ENCODE data around the gene FIG4. TPM values are rescaled to one million over a fixed set of nuclear protein-coding genes. Genes with fewer than 3 reads are reported as not detected.
"Not testable (repeated sequence)": the region's sequence is repeated elsewhere in the genome, so short reads cannot be mapped to it uniquely, and the experiment has no call there.

Gene FIG4
- total RNA-seq, 1 donor from 2014 or later = 15.6 TPM

GRCh38 chr6:109736273-109737025, 45.4 kb downstream of the FIG4 start:
- no peaks in the 10 kb centered on the region for H3K27me3 ChIP-seq (ENCODE audit: control insufficient read depth, insufficient read depth, low read length)
- no peak for DNase-seq (ENCODE audit: low read depth)
- TF ChIP-seq CTCF (IDR thresholded peaks at IDR 0.05; ENCODE audit: insufficient read depth, low read length, poor library complexity, severe bottlenecking) = no peak
- no peaks in the 10 kb centered on the region for H3K36me3 ChIP-seq (ENCODE audit: control insufficient read depth, insufficient read depth, low read length)
- no peak overlapping the region for H3K4me3 ChIP-seq (ENCODE audit: low read depth, low read length)

GRCh38 chr6:109738255-109738654, 47.2 kb downstream of the FIG4 start:
- no peaks in the 10 kb centered on the region for H3K36me3 ChIP-seq (ENCODE audit: control insufficient read depth, insufficient read depth, low read length)
- no peak for TF ChIP-seq CTCF (IDR thresholded peaks at IDR 0.05; ENCODE audit: insufficient read depth, low read length, poor library complexity, severe bottlenecking)
- no peaks in the 10 kb centered on the region for H3K27me3 ChIP-seq (ENCODE audit: control insufficient read depth, insufficient read depth, low read length)
- no peak for DNase-seq (ENCODE audit: low read depth)
- no peak overlapping the region for H3K4me3 ChIP-seq (ENCODE audit: low read depth, low read length)

- Histone ChIP-seq H3K36me3 (ENCODE audit: control insufficient read depth, insufficient read depth, low read length) (no peaks in the 10 kb centered on the region), H3K4me3 (ENCODE audit: low read depth, low read length) (no peak overlapping the region), H3K27me3 (ENCODE audit: control insufficient read depth, insufficient read depth, low read length) (no peaks in the 10 kb centered on the region)
- DNase-seq (ENCODE audit: low read depth) = no peak
- no peak for TF ChIP-seq CTCF (IDR thresholded peaks at IDR 0.05; ENCODE audit: insufficient read depth, low read length, poor library complexity, severe bottlenecking)
Measured at GRCh38 chr6:109738667-109739066, 47.6 kb downstream of the FIG4 start.

- no peak for DNase-seq (ENCODE audit: low read depth)
- Histone ChIP-seq H3K27me3 (ENCODE audit: control insufficient read depth, insufficient read depth, low read length) (no peaks in the 10 kb centered on the region), H3K4me3 (ENCODE audit: low read depth, low read length) (no peak overlapping the region), H3K36me3 (ENCODE audit: control insufficient read depth, insufficient read depth, low read length) (no peaks in the 10 kb centered on the region)
- TF ChIP-seq CTCF (IDR thresholded peaks at IDR 0.05; ENCODE audit: insufficient read depth, low read length, poor library complexity, severe bottlenecking) = no peak
Measured at GRCh38 chr6:109739686-109740085, 48.6 kb downstream of the FIG4 start.

GRCh38 chr6:109740787-109741186, 49.7 kb downstream of the FIG4 start:
- TF ChIP-seq CTCF (IDR thresholded peaks at IDR 0.05; ENCODE audit: insufficient read depth, low read length, poor library complexity, severe bottlenecking) = no peak
- no peak overlapping the region for H3K4me3 ChIP-seq (ENCODE audit: low read depth, low read length)
- DNase-seq (ENCODE audit: low read depth) = no peak

GRCh38 chr6:109743739-109744138, 52.6 kb downstream of the FIG4 start:
- no peak for TF ChIP-seq CTCF (IDR thresholded peaks at IDR 0.05; ENCODE audit: insufficient read depth, low read length, poor library complexity, severe bottlenecking)
- Histone ChIP-seq H3K4me3 (ENCODE audit: low read depth, low read length) (no peak overlapping the region), H3K27me3 (ENCODE audit: control insufficient read depth, insufficient read depth, low read length) (no peaks in the 10 kb centered on the region), H3K36me3 (ENCODE audit: control insufficient read depth, insufficient read depth, low read length) (no peaks in the 10 kb centered on the region)
- peak; percentile 44 for DNase-seq (ENCODE audit: low read depth)

More at GRCh38 chr6:109740787-109741186, 49.7 kb downstream of the FIG4 start:
- H3K27me3 ChIP-seq (ENCODE audit: control insufficient read depth, insufficient read depth, low read length) = no peaks in the 10 kb centered on the region
- no peaks in the 10 kb centered on the region for H3K36me3 ChIP-seq (ENCODE audit: control insufficient read depth, insufficient read depth, low read length)

GRCh38 chr6:109744779-109745178, 53.7 kb downstream of the FIG4 start:
- H3K36me3 ChIP-seq (ENCODE audit: control insufficient read depth, insufficient read depth, low read length); H3K27me3 ChIP-seq (ENCODE audit: control insufficient read depth, insufficient read depth, low read length); DNase-seq (ENCODE audit: low read depth); H3K4me3 ChIP-seq (ENCODE audit: low read depth, low read length): not testable (repeated sequence)

Data from kidney epithelial cell (primary cell).